B cell (primary cell): ENCODE results near the gene UBE2O. TPM values are rescaled to one million over a fixed set of nuclear protein-coding genes. Genes with fewer than 3 reads are reported as not detected.

Experiments
- ATAC-seq: fragments of 200-7000 bp; cut with Tn5 transposase; one replicate; pipeline ENCODE4 v1.10.0; 2021; ENCODE audit warnings: low read depth, mild to moderate bottlenecking, moderate number of reproducible peaks, moderate library complexity
- CTCF ChIA-PET: fragments of 350-600 bp; sonication (Branson Sonifier 250); formaldehyde crosslinking; loops from one replicate; lab custom pipeline; 2021; ENCODE audit warnings: antibody characterized with exemption, inconsistent platforms; lab: Charles Lee
- POLR2A ChIA-PET: fragments of 350-600 bp; sonication (Branson Sonifier 250); formaldehyde crosslinking; loops from one replicate; lab custom pipeline; 2021; ENCODE audit warnings: antibody characterized with exemption; lab: Charles Lee
- DNase-seq: peaks from one replicate; pipeline ENCODE4 v3.0.0; 2013
- H2AFZ ChIP-seq: 2 replicates; pipeline ENCODE4 v1.6.1; 2012; ENCODE audit warnings: mild to moderate bottlenecking, low read depth, low read length; ENCODE audit not compliant: insufficient read depth, poor library complexity, severe bottlenecking
- H3K27ac ChIP-seq, 2 donors: 1 replicate in 1 of 2; 2 replicates in 1 of 2; pipeline ENCODE4 v1.5.1; 2012 to 2013; ENCODE audit warnings: low read length in 2 of 2, mild to moderate bottlenecking in 2 of 2, moderate library complexity in 1 of 2
- H3K27me3 ChIP-seq, 4 experiments: fragments of 200-600 bp in 1 of 4; sonication (generic) in 1 of 4; replicated peaks in 1 of 4; 1 replicate in 2 of 4; 2 replicates in 2 of 4; pipeline versions ENCODE4 v1.6.1 to v1.7.0; 2013 to 2016; ENCODE audit warnings: low read length in 3 of 4, mild to moderate bottlenecking in 2 of 4, mixed read lengths in 1 of 4, moderate library complexity in 1 of 4; ENCODE audit not compliant: insufficient read depth in 4 of 4, control insufficient read depth in 3 of 4; ENCODE audit errors: control extremely low read depth in 1 of 4
- H3K36me3 ChIP-seq, 2 experiments: replicated peaks in 1 of 2; 1 replicate in 1 of 2; 2 replicates in 1 of 2; pipeline versions ENCODE4 v1.6.1 to v1.7.1; 2013; ENCODE audit warnings: low read length in 1 of 2; ENCODE audit not compliant: insufficient read depth in 2 of 2, control insufficient read depth in 1 of 2; ENCODE audit errors: control extremely low read depth in 1 of 2, extremely low read depth in 1 of 2
- H3K4me1 ChIP-seq, 2 donors: fragments of 200-600 bp in 1 of 2; sonication (generic) in 1 of 2; 1 replicate in 1 of 2; 2 replicates in 1 of 2; pipeline versions ENCODE4 v1.5.1 to v1.6.1; 2013 to 2017; ENCODE audit warnings: low read length in 2 of 2; ENCODE audit not compliant: control insufficient read depth in 2 of 2, insufficient read depth in 2 of 2
- H3K4me2 ChIP-seq: replicated peaks from 2 replicates; pipeline ENCODE3; 2012; ENCODE audit warnings: mild to moderate bottlenecking, low read depth, low read length; ENCODE audit not compliant: poor library complexity, severe bottlenecking
- H3K4me3 ChIP-seq, 5 experiments: fragments of 200-600 bp in 1 of 5; sonication (generic) in 1 of 5; 1 replicate in 3 of 5; 2 replicates in 2 of 5; pipeline versions ENCODE4 v1.5.1 to v1.7.0; 2011 to 2016; ENCODE audit warnings: low read length in 4 of 5, mild to moderate bottlenecking in 4 of 5, low read depth in 2 of 5, control low read depth in 1 of 5, moderate library complexity in 1 of 5; ENCODE audit not compliant: insufficient read depth in 1 of 5; ENCODE audit errors: control extremely low read depth in 1 of 5, extremely low read depth in 1 of 5
- H3K79me2 ChIP-seq: fragments of 200-600 bp; sonication (generic); one replicate; pipeline ENCODE4 v1.6.0; 2016; ENCODE audit warnings: low read length; ENCODE audit not compliant: control insufficient read depth, insufficient read depth
- H3K9ac ChIP-seq: fragments of 200-600 bp; sonication (generic); 2 replicates; pipeline ENCODE4 v1.6.1; 2017; ENCODE audit warnings: mild to moderate bottlenecking, low read length, moderate library complexity
- H3K9me3 ChIP-seq, 3 donors: one replicate each; pipeline versions ENCODE4 v1.6.1 to v1.7.1; 2013; ENCODE audit warnings: low read length in 2 of 3; ENCODE audit not compliant: control insufficient read depth in 2 of 3, insufficient read depth in 1 of 3; ENCODE audit errors: control extremely low read depth in 1 of 3
- H4K20me1 ChIP-seq: 2 replicates; pipeline ENCODE4 v1.6.0; 2012; ENCODE audit warnings: mild to moderate bottlenecking, low read length; ENCODE audit not compliant: insufficient read depth, control insufficient read depth, poor library complexity, severe bottlenecking
- H3K27ac Mint-ChIP-seq: one replicate; pipeline ENCODE4 v1.8.0; 2021; ENCODE audit warnings: mixed read lengths
- H3K27me3 Mint-ChIP-seq: one replicate; pipeline ENCODE4 v1.8.0; 2021; ENCODE audit warnings: mixed read lengths
- H3K4me1 Mint-ChIP-seq: one replicate; pipeline ENCODE4 v1.8.0; 2021; ENCODE audit warnings: mixed read lengths
- H3K4me3 Mint-ChIP-seq: one replicate; pipeline ENCODE4 v1.8.0; 2021; ENCODE audit warnings: mixed read lengths
- H3K9me3 Mint-ChIP-seq: one replicate; pipeline ENCODE4 v1.8.0; 2022; ENCODE audit warnings: mixed read lengths; ENCODE audit not compliant: insufficient read depth
- EZH2 ChIP-seq: IDR thresholded peaks from 2 replicates; pipeline ENCODE4 v1.6.1; 2012; ENCODE audit warnings: borderline replicate concordance, low read depth, mild to moderate bottlenecking, moderate library complexity, low read length; ENCODE audit not compliant: insufficient read depth, poor library complexity, severe bottlenecking
- WGBS: methylation state at CpG from one replicate; pipeline ENCODE4 v1.1.5; 2013; ENCODE audit warnings: missing lambda C conversion rate; ENCODE audit not compliant: insufficient coverage; 5-methylcytosine and 5-hydroxymethylcytosine counted together
- intact Hi-C: fragments of 100-400 bp; cut with micrococcal nuclease; formaldehyde crosslinking; loops from one replicate; pipeline ENCODE4 v1.10.0; 2022
- polyA plus RNA-seq: library from polyadenylated mRNA; depleted of rRNA; stranded (reverse); fragments of >200 nt; gene quantifications from 2 replicates; pipeline ENCODE4 v1.2.3, GENCODE V29; 2012
- total RNA-seq, 2 donors: library from RNA; stranded (reverse); fragments of 120-200 nt in 1 of 2; gene quantifications; 1 replicate in 1 of 2; 2 replicates in 1 of 2; pipeline versions ENCODE4 v1.2.3 to v1.2.4, GENCODE V29; 2013 to 2022
- TF ChIP-seq, protein P1 (sequence below): fragments of 200-600 bp; IDR thresholded peaks from one replicate; pipeline ENCODE4 v1.8.0; 2022; ENCODE audit warnings: antibody characterized with exemption, mild to moderate bottlenecking

Gene UBE2O
- total and polyA plus RNA-seq, 2 donors (not counting 1 experiment from before 2014, with no cell fraction given), result 41.3 to 54.0 TPM

DNA sequence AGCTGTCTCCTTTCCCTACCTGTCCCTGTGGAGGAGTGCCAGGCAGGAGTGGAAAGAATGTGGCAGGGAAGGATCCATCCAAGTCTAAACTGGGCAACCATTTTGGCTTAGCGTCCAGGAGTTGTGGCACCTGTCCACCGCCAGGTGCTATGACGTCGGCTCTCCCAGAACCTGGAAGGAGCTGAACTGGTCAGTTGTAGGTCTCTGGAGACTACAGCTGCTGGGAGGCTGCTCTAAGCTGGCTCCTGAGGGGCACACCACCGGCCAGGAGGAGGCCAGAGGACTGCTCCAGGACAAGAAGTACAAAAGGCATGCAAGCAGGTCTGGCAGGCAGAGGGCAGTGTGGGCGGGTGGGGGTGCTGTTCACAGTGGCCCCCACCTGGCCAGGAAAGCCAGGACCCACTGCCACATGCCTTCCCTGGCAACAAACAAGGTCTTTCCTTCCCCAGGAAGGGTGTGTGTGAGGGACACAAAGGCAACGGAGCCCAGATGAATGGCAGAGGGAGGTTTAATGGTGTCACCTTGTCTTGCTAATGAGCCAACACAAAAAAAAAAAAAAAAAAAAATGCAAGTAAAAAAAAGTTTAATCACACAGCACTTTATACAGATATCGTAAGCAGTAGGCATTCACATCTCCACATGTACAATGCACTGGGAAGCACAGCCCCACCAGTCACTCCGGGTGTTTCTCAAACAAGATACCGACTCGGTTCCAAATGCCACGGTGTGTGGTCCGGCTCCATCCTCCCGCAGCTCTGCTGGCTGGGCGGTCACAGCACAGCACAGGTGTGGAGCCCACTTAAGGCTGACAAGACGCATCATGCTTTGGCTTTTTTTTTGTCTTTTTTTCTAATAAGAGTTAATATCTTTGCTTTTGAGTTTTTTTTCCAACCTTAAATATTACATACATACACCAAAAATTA is 63.7 kb downstream of the UBE2O start:
- TF ChIP-seq EZH2, result no peak
- TF ChIP-seq, protein P1, sequence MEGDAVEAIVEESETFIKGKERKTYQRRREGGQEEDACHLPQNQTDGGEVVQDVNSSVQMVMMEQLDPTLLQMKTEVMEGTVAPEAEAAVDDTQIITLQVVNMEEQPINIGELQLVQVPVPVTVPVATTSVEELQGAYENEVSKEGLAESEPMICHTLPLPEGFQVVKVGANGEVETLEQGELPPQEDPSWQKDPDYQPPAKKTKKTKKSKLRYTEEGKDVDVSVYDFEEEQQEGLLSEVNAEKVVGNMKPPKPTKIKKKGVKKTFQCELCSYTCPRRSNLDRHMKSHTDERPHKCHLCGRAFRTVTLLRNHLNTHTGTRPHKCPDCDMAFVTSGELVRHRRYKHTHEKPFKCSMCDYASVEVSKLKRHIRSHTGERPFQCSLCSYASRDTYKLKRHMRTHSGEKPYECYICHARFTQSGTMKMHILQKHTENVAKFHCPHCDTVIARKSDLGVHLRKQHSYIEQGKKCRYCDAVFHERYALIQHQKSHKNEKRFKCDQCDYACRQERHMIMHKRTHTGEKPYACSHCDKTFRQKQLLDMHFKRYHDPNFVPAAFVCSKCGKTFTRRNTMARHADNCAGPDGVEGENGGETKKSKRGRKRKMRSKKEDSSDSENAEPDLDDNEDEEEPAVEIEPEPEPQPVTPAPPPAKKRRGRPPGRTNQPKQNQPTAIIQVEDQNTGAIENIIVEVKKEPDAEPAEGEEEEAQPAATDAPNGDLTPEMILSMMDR, result no peak
- no peak overlapping the region for H3K27ac Mint-ChIP-seq

More for the DNA sequence above, 63.7 kb downstream of the UBE2O start:
- Histone ChIP-seq H3K4me3 (no peak overlapping the region), H3K4me2 (no peak overlapping the region), H3K4me1 (peaks cover 13 to 15% of the 10 kb centered on the region in 2 donors), H3K9ac (no peak overlapping the region), H3K79me2 (no peaks in the 10 kb centered on the region), H3K9me3 (no peaks in the 10 kb centered on the region), H3K27ac (no peak overlapping the region), H4K20me1 (peaks cover 11% of the 10 kb centered on the region), H2AFZ (no peak overlapping the region), H3K36me3 (peaks cover 0 to 31% of the 10 kb centered on the region in 2 experiments), H3K27me3 (peaks cover 0 to 9% (median 4%) of the 10 kb centered on the region in 4 experiments)
- H3K27me3 Mint-ChIP-seq, result no peaks in the 10 kb centered on the region
- DNase-seq (no peak), ATAC-seq (no peak)
- ChIA-PET CTCF (interaction anchor here (1.3 to 10.1 kb wide), 3 partner anchors 8 to 109 kb away, joined by 4 to 94 read pairs (median 4); no protein-coding TSS in a partner anchor), POLR2A (interaction anchor here (0.6 kb wide), 1 partner anchor 56 kb away, joined by 4 read pairs; no protein-coding TSS in a partner anchor)
- WGBS, result 96% methylated on average over 10 of the region's 16 CpGs
- H3K4me1 Mint-ChIP-seq, result peaks cover 9% of the 10 kb centered on the region
- no peaks in the 10 kb centered on the region for H3K9me3 Mint-ChIP-seq
- intact Hi-C loops, result no loop called here
- H3K4me3 Mint-ChIP-seq, result no peak overlapping the region
